ENCODE results near the gene ASTN2. TPM values are rescaled to one million over a fixed set of nuclear protein-coding genes. Genes with fewer than 3 reads are reported as not detected.

The ASTN2 gene
- total and polyA plus RNA-seq, 3 donors from 2014 or later = 55.7 to 157 (median 117) TPM

GRCh38 chr9:116558818-116559540 is 855.9 kb downstream of the ASTN2 start:
- TF ChIP-seq CTCF (IDR thresholded peaks at IDR 0.05) (no peak), POLR2A (IDR thresholded peaks at IDR 0.05) (no peak)
- no peak for DNase-seq
- peaks cover 17% of the 10 kb centered on the region for H3K4me1 ChIP-seq
- no peaks in the 10 kb centered on the region for H3K36me3 ChIP-seq (ENCODE audit: low read depth, missing control alignments)
- H3K4me3 ChIP-seq = no peak overlapping the region
- intact Hi-C loops (cut with DNase I; ENCODE audit: low total_unique reads) = no loop called here
- no peaks in the 10 kb centered on the region for H3K27me3 ChIP-seq
- no peak overlapping the region for H3K27ac ChIP-seq
- H3K9me3 ChIP-seq = no peaks in the 10 kb centered on the region
- WGBS, 2 donors = 74 to 83% methylated on average over 5 of the region's 5 CpGs

- Histone ChIP-seq H3K4me1 (peaks cover 17% of the 10 kb centered on the region), H3K27ac (no peak overlapping the region)
Measured at GRCh38 chr9:116558035-116558434, 856.8 kb downstream of the ASTN2 start.

GRCh38 chr9:116555556-116556155 is 859.2 kb downstream of the ASTN2 start:
- DNase-seq = no peak
- H3K9me3 ChIP-seq = no peaks in the 10 kb centered on the region
- H3K36me3 ChIP-seq (ENCODE audit: low read depth, missing control alignments) = no peaks in the 10 kb centered on the region
- H3K4me1 ChIP-seq = peaks cover 19% of the 10 kb centered on the region
- H3K4me3 ChIP-seq = no peak overlapping the region
- peak overlapping the region in 1 of 2 donors; percentile 41 for H3K27ac ChIP-seq
- no peaks in the 10 kb centered on the region for H3K27me3 ChIP-seq
- intact Hi-C loops (cut with DNase I; ENCODE audit: low total_unique reads) = no loop called here
- WGBS, 2 donors = 59 to 67% methylated on average over 3 of the region's 3 CpGs
- TF ChIP-seq CTCF (IDR thresholded peaks at IDR 0.05) = no peak

More at GRCh38 chr9:116558035-116558434, 856.8 kb downstream of the ASTN2 start:
- Histone ChIP-seq H3K4me3 (no peak overlapping the region), H3K36me3 (ENCODE audit: low read depth, missing control alignments) (no peaks in the 10 kb centered on the region), H3K9me3 (no peaks in the 10 kb centered on the region), H3K27me3 (no peaks in the 10 kb centered on the region)
- no peak for DNase-seq
- TF ChIP-seq CTCF (IDR thresholded peaks at IDR 0.05) (no peak), POLR2A (IDR thresholded peaks at IDR 0.05) (no peak)
- intact Hi-C loops (cut with DNase I; ENCODE audit: low total_unique reads) = no loop called here

GRCh38 chr9:116555119-116555518 is 859.7 kb downstream of the ASTN2 start:
- Histone ChIP-seq H3K36me3 (ENCODE audit: low read depth, missing control alignments) (no peaks in the 10 kb centered on the region), H3K27ac (peak overlapping the region in 1 of 2 donors; percentile 41), H3K27me3 (no peaks in the 10 kb centered on the region), H3K4me3 (no peak overlapping the region), H3K4me1 (peaks cover 19% of the 10 kb centered on the region), H3K9me3 (no peaks in the 10 kb centered on the region)
- DNase-seq = peak; percentile 71
- 41 to 44% methylated on average over 7 of the region's 7 CpGs for WGBS, 2 donors
- intact Hi-C loops (cut with DNase I; ENCODE audit: low total_unique reads) = no loop called here
- TF ChIP-seq POLR2A (IDR thresholded peaks at IDR 0.05) (no peak), CTCF (IDR thresholded peaks at IDR 0.05) (no peak)

Data from testis (tissue), 3 donors.